Measurements from ENCODE around the gene RAB17.

The RAB17 gene

DNA sequence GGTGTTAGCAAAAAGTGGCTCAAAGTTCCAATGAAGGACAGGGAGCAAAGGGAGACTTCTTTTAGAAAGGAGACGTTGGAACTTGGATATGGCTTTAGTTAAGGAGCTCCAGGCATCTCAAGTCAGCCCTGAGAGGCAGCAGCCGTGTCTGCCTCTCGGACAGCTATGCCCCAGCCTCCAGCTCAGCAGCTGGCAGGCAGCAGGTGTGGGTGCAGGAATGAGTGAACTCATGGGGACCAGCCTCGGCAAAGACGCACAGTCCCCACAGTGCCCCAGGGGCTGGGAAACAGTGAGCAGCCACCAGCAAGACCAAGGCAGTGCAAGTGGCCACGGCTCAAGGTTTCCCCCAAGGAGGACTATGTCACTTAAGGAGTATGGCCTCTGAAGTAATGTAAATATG lies 35.2 kb upstream of the RAB17 start:
- Histone ChIP-seq H2AFZ (ENCODE audit: low read depth, low read length) (no peak overlapping the region), H3K4me1 (ENCODE audit: insufficient read depth, low read length) (no peaks in the 10 kb centered on the region), H3K36me3 (ENCODE audit: insufficient read depth, low read length) (no peaks in the 10 kb centered on the region), H3K4me2 (ENCODE audit: insufficient read depth, low read length) (no peak overlapping the region), H3K9ac (ENCODE audit: low read depth, low read length) (no peak overlapping the region), H3K4me3 (ENCODE audit: low read depth in 1 of 2, low read length in 2 of 2) (no peak overlapping the region), H3K79me2 (ENCODE audit: insufficient read depth, low read length) (no peaks in the 10 kb centered on the region), H4K20me1 (ENCODE audit: insufficient read depth, low read length) (no peaks in the 10 kb centered on the region), H3K27ac (ENCODE audit: low read length) (no peak overlapping the region), H3K9me3 (ENCODE audit: insufficient read depth, low read length, severe bottlenecking) (no peaks in the 10 kb centered on the region), H3K27me3 (ENCODE audit: insufficient read depth, low read length, poor library complexity) (peaks cover 9% of the 10 kb centered on the region)
- ATAC-seq (ENCODE audit: insufficient read depth, low read depth) (no peak), DNase-seq (no peak)
- TF ChIP-seq, protein P1, sequence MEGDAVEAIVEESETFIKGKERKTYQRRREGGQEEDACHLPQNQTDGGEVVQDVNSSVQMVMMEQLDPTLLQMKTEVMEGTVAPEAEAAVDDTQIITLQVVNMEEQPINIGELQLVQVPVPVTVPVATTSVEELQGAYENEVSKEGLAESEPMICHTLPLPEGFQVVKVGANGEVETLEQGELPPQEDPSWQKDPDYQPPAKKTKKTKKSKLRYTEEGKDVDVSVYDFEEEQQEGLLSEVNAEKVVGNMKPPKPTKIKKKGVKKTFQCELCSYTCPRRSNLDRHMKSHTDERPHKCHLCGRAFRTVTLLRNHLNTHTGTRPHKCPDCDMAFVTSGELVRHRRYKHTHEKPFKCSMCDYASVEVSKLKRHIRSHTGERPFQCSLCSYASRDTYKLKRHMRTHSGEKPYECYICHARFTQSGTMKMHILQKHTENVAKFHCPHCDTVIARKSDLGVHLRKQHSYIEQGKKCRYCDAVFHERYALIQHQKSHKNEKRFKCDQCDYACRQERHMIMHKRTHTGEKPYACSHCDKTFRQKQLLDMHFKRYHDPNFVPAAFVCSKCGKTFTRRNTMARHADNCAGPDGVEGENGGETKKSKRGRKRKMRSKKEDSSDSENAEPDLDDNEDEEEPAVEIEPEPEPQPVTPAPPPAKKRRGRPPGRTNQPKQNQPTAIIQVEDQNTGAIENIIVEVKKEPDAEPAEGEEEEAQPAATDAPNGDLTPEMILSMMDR (IDR thresholded peaks at IDR 0.05; ENCODE audit: borderline replicate concordance, extremely low read depth, low read length, poor library complexity, severe bottlenecking) = no peak
- no peak for TF ChIP-seq EZH2 (IDR thresholded peaks at IDR 0.05; ENCODE audit: borderline replicate concordance, low read depth, low read length, severe bottlenecking)

DNA sequence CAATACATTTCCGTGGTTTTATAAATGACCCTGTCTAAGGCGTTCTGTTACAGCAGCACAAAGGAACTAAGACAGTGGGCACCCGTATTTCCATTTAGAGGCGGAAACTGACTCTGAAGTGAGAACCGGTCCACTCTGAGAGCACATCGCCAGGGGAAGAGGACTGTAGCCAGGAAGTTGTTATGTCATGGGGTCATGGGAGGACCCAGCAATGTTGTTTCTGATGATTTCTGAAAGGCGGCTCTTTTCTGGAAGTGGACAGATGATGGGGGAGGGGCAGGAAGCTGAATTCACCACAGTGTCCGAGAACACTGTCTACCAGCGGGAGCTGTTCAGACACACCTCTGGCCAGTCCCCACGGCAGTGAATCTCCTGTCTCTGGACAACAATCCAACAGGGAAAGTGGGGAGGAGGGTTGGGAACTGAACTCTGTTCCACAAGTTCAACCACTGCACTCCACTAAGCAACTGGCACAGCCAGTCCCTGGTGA lies 34.7 kb upstream of the RAB17 start:
- no peaks in the 10 kb centered on the region for H4K20me1 ChIP-seq (ENCODE audit: insufficient read depth, low read length)
- ATAC-seq (ENCODE audit: insufficient read depth, low read depth) = no peak
- DNase-seq = no peak
- H3K4me1 ChIP-seq (ENCODE audit: insufficient read depth, low read length) = no peaks in the 10 kb centered on the region
- peaks cover 9% of the 10 kb centered on the region for H3K27me3 ChIP-seq (ENCODE audit: insufficient read depth, low read length, poor library complexity)
- no peaks in the 10 kb centered on the region for H3K9me3 ChIP-seq (ENCODE audit: insufficient read depth, low read length, severe bottlenecking)
- H3K27ac ChIP-seq (ENCODE audit: low read length) = no peak overlapping the region
- H3K4me2 ChIP-seq (ENCODE audit: insufficient read depth, low read length) = no peak overlapping the region
- no peak for TF ChIP-seq EZH2 (IDR thresholded peaks at IDR 0.05; ENCODE audit: borderline replicate concordance, low read depth, low read length, severe bottlenecking)
- TF ChIP-seq, protein P1 (IDR thresholded peaks at IDR 0.05; ENCODE audit: borderline replicate concordance, extremely low read depth, low read length, poor library complexity, severe bottlenecking) = no peak
- H3K9ac ChIP-seq (ENCODE audit: low read depth, low read length) = no peak overlapping the region
- H2AFZ ChIP-seq (ENCODE audit: low read depth, low read length) = no peak overlapping the region
- H3K4me3 ChIP-seq (ENCODE audit: low read depth in 1 of 2, low read length in 2 of 2) = no peak overlapping the region
- H3K79me2 ChIP-seq (ENCODE audit: insufficient read depth, low read length) = no peaks in the 10 kb centered on the region
- no peaks in the 10 kb centered on the region for H3K36me3 ChIP-seq (ENCODE audit: insufficient read depth, low read length)

DNA sequence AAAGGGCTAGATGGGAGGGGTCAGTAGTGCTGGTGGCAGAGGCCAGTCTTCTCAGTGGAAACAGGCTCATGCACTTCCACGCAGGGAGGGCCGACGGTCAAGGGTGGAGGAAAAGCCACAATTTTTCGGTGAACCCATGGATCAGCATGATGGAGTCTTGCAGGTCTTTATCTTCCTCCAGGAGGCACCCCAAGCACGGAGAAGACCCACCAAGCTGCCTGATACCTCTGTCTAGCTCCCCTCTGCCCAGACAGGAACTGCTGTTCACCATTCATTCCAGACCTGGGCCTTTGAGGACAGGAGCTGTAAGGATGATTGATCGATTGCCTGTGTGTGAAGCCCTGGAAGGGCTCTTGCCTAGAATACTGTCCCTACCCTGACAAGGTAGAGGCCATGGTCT lies 34.0 kb upstream of the RAB17 start:
- Histone ChIP-seq H3K36me3 (ENCODE audit: insufficient read depth, low read length) (no peaks in the 10 kb centered on the region), H3K79me2 (ENCODE audit: insufficient read depth, low read length) (no peaks in the 10 kb centered on the region), H3K9me3 (ENCODE audit: insufficient read depth, low read length, severe bottlenecking) (no peaks in the 10 kb centered on the region), H3K9ac (ENCODE audit: low read depth, low read length) (no peak overlapping the region), H3K4me1 (ENCODE audit: insufficient read depth, low read length) (no peaks in the 10 kb centered on the region), H3K4me3 (ENCODE audit: low read depth in 1 of 2, low read length in 2 of 2) (no peak overlapping the region), H3K4me2 (ENCODE audit: insufficient read depth, low read length) (no peak overlapping the region), H3K27ac (ENCODE audit: low read length) (no peak overlapping the region), H2AFZ (ENCODE audit: low read depth, low read length) (no peak overlapping the region), H3K27me3 (ENCODE audit: insufficient read depth, low read length, poor library complexity) (peaks cover 9% of the 10 kb centered on the region), H4K20me1 (ENCODE audit: insufficient read depth, low read length) (no peaks in the 10 kb centered on the region)
- ATAC-seq (ENCODE audit: insufficient read depth, low read depth) = no peak
- no peak for DNase-seq
- TF ChIP-seq, protein P1 (IDR thresholded peaks at IDR 0.05; ENCODE audit: borderline replicate concordance, extremely low read depth, low read length, poor library complexity, severe bottlenecking) = peak; percentile 20
- no peak for TF ChIP-seq EZH2 (IDR thresholded peaks at IDR 0.05; ENCODE audit: borderline replicate concordance, low read depth, low read length, severe bottlenecking)

Data from DND-41 (cell line).